Uterus (tissue), 4 donors: Measurements from ENCODE around the gene DEFB131B. TPM values are rescaled to one million over a fixed set of nuclear protein-coding genes. Genes with fewer than 3 reads are reported as not detected.
"Not testable (repeated sequence)": the region's sequence is repeated elsewhere in the genome, so short reads cannot be mapped to it uniquely, and the experiment has no call there.

Experiments
- DNase-seq, 2 donors: peaks; one replicate each; pipeline ENCODE4 v3.0.0-alpha.2; 2019 to 2020
- H3K27ac ChIP-seq, 2 donors: fragments of 200-600 bp; sonication (generic); 1 replicate in 1 of 2; 2 replicates in 1 of 2; pipeline ENCODE4 v1.5.1; 2016 to 2018
- H3K27me3 ChIP-seq, 2 donors: fragments of 200-600 bp; sonication (generic); one replicate each; pipeline ENCODE4 v1.5.1; 2018 to 2019; ENCODE audit warnings: control low read depth in 1 of 2
- H3K36me3 ChIP-seq, 2 donors: fragments of 200-600 bp; sonication (generic); one replicate each; pipeline ENCODE4 v1.5.1; 2019; ENCODE audit warnings: control low read depth in 1 of 2
- H3K4me1 ChIP-seq, 2 donors: fragments of 200-600 bp; sonication (generic); one replicate each; pipeline ENCODE4 v1.5.1; 2018 to 2019; ENCODE audit warnings: control low read depth in 1 of 2
- H3K4me3 ChIP-seq, 2 donors: fragments of 200-600 bp; sonication (generic); 1 replicate in 1 of 2; 2 replicates in 1 of 2; pipeline ENCODE4 v1.5.1; 2018 to 2019; ENCODE audit warnings: mild to moderate bottlenecking in 1 of 2
- H3K9me3 ChIP-seq, 2 donors: fragments of 200-600 bp; sonication (generic); one replicate each; pipeline ENCODE4 v1.5.1; 2019; ENCODE audit warnings: control low read depth in 1 of 2
- POLR2A ChIP-seq, 2 donors: fragments of 450-650 bp; IDR thresholded peaks; one replicate each; pipeline ENCODE4 v1.6.1; 2016; ENCODE audit warnings: antibody characterized with exemption in 2 of 2, mild to moderate bottlenecking in 1 of 2, moderate library complexity in 1 of 2
- intact Hi-C: fragments of 100-400 bp; cut with DNase I; formaldehyde crosslinking; loops from one replicate; pipeline ENCODE4 v1.15.1; 2023; ENCODE audit warnings: low total_unique reads
- total RNA-seq, 4 donors: library from RNA; depleted of rRNA in 3 of 4; stranded (reverse); fragments of >200 nt in 3 of 4; gene quantifications; one replicate each; pipeline versions ENCODE4 v1.1.0 to v1.2.4, GENCODE V29; 2014 to 2023
- TF ChIP-seq, protein P1 (sequence below), 4 experiments: fragments of 200-600 bp in 2 of 4; fragments of 450-650 bp in 2 of 4; sonication (generic) in 2 of 4; IDR thresholded peaks; one replicate each; pipeline ENCODE4 v1.5.1; 2016 to 2019; ENCODE audit warnings: antibody characterized with exemption in 4 of 4, mild to moderate bottlenecking in 2 of 4, moderate library complexity in 1 of 4
- donor health status: DM: yes; HTN: yes; CAD: no.

Gene DEFB131B
- total RNA-seq, 4 donors from 2014 or later: not detected

DNA sequence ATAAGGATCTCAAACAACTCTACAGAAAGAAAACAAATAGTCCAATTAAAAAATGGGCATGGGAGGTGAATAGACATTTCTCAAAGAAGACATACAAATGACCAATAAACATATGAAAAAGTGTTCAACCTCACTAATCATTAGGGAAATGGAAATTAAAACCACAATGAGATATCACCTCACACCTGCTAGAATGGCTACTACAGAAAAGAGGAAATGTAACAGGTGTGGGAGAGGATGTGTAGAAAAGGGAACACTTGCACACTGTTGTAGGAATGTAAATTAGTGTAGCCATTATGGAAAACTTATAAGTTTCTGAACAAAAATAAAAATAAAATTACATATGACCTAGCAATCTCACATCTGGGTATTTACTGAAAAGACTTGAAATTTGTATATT is 7.6 kb upstream of the DEFB131B start:
- H3K4me3 ChIP-seq, intact Hi-C loops, DNase-seq, H3K4me1 ChIP-seq, H3K27ac ChIP-seq, H3K9me3 ChIP-seq, H3K36me3 ChIP-seq, H3K27me3 ChIP-seq: not testable (repeated sequence)

DNA sequence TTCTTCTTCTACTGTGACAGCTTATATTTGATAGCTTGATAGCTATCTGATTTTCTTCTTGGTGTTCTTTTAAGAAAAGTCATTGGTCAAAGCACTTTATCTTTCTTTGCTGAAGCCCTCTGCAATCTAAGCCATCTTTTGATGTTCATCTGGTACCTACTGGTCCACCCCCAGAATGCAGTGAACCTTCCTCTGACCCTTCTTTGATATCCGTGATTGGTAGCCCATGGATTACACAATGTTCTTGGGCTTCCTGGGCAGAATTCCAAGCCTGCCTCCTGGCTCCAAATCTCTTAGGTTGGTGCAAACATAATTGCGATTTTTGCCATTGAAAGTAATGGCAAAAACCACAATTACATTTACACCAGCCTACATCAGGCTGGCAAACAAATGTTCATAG is 2.0 kb upstream of the DEFB131B start:
- H3K4me1 ChIP-seq, H3K36me3 ChIP-seq, H3K9me3 ChIP-seq, H3K27me3 ChIP-seq, DNase-seq, intact Hi-C loops, H3K27ac ChIP-seq, H3K4me3 ChIP-seq: not testable (repeated sequence)

DNA sequence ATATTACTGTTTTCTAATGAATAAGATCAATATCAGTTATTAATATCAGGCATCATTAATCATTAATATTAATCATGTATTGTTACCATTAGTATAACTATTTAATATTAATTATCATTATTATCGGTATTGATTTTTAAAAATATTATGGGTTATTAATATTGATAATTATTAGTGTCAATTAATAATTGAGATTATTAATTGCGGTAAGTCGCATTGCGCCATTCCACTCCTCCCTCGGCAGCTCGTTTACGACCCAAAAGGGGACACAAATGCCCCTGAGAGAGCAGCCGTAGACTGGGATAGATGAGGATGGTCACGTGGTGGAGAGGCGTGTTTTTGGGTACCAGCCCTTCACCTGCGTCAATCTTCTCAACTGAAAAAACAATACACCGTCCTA is 7.6 kb downstream of the DEFB131B start:
- H3K36me3 ChIP-seq, H3K27ac ChIP-seq, H3K9me3 ChIP-seq, DNase-seq, H3K4me1 ChIP-seq, H3K4me3 ChIP-seq, intact Hi-C loops, H3K27me3 ChIP-seq: not testable (repeated sequence)

DNA sequence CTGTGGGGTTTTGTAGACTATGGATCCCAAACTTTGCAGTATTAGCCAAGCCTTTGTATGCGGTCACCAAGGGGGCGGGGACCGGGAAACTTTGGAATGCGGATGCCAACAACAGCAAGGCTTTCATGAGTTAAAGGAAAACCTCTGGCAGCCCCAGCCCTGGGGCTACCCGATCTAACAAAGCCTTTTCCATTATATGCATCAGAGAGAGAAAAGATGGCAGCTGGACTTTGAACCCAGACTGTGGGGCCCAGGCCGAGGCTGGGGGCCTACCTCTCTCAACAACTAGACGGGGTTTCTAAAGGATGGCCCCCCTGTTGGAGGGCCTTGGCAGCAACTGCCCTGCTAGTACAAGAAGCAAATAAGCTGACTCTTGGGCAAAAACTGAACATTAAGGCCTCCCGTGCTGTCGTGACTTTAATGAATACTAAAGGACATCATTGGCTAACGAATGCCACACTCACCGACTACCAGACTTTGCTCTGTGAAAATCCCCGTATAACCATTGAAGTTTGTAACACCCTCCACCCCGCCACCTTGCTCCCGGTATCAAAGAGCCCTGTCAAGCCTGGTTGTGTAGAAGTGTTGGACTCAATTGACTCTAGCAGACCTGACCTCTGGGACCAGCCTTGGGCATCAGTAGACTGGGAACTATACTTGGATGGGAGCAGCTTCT is 10.2 kb downstream of the DEFB131B start:
- H3K9me3 ChIP-seq, intact Hi-C loops, H3K27me3 ChIP-seq, H3K4me1 ChIP-seq, DNase-seq, H3K27ac ChIP-seq, H3K36me3 ChIP-seq, H3K4me3 ChIP-seq: not testable (repeated sequence)

DNA sequence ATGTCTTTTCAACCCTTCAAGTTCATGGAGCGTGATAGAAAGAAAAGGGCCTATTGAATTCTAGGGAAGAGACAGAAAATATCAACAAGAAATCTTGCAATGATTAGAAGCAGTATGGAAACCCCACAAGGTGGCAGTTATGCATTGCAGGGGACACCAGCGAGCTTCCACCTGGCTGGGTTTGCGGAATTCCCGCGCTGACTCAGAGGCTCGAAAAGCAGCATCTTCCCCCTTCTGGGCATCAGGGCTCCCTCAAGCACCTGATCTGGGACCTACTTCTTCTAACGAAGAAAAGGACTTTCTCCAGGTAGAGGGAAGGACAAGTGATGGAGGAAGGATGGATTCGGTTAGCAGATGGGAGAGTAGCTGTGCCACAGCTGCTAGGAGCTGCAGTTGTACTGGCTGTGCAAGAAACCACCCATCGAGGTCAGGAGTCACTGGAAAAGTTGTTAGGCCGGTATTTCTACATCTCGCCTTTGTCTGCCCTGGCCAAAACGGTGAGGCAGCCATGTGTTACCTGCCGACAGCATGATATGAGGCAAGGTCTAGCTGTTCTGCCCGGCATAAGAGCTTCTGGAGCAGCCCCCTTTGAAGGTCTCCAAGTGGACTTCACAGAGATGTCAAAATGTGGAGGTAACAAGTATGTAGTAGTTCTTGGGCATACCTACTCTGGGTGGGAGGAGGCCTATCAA is 11.1 kb downstream of the DEFB131B start:
- H3K27ac ChIP-seq: not testable (repeated sequence)

DNA sequence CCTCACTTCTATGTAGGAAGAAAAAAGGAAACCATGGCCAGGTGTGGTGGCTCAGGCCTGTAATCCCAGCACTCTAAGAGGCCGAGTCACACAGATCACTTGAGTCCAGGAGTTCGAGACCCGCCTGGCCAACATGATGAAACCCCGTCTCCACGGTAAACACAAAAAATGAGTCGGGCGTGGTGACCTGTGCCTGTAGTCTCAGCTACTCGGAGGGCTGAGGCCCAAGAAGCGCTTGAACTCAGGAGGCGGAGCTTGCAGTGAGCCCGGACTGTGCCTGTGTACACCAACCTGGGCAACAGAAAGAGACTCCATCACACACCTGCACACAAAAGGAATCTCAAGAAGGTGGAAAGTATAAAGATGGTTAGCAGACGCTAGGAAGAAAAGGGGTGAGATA is 17.7 kb downstream of the DEFB131B start:
- no peak overlapping the region for H3K4me3 ChIP-seq
- no peak overlapping the region for H3K27ac ChIP-seq
- DNase-seq: no peak
- TF ChIP-seq, protein P1, sequence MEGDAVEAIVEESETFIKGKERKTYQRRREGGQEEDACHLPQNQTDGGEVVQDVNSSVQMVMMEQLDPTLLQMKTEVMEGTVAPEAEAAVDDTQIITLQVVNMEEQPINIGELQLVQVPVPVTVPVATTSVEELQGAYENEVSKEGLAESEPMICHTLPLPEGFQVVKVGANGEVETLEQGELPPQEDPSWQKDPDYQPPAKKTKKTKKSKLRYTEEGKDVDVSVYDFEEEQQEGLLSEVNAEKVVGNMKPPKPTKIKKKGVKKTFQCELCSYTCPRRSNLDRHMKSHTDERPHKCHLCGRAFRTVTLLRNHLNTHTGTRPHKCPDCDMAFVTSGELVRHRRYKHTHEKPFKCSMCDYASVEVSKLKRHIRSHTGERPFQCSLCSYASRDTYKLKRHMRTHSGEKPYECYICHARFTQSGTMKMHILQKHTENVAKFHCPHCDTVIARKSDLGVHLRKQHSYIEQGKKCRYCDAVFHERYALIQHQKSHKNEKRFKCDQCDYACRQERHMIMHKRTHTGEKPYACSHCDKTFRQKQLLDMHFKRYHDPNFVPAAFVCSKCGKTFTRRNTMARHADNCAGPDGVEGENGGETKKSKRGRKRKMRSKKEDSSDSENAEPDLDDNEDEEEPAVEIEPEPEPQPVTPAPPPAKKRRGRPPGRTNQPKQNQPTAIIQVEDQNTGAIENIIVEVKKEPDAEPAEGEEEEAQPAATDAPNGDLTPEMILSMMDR (IDR thresholded peaks at IDR 0.05): no peak
- TF ChIP-seq POLR2A (IDR thresholded peaks at IDR 0.05): no peak
- intact Hi-C loops: no loop called here
- H3K9me3 ChIP-seq: no peaks in the 10 kb centered on the region
- no peaks in the 10 kb centered on the region for H3K27me3 ChIP-seq
- H3K36me3 ChIP-seq: no peaks in the 10 kb centered on the region
- no peaks in the 10 kb centered on the region for H3K4me1 ChIP-seq

More for the DNA sequence above, 11.1 kb downstream of the DEFB131B start:
- H3K27me3 ChIP-seq, H3K36me3 ChIP-seq, DNase-seq, H3K9me3 ChIP-seq, H3K4me3 ChIP-seq, H3K4me1 ChIP-seq, intact Hi-C loops: not testable (repeated sequence)

DNA sequence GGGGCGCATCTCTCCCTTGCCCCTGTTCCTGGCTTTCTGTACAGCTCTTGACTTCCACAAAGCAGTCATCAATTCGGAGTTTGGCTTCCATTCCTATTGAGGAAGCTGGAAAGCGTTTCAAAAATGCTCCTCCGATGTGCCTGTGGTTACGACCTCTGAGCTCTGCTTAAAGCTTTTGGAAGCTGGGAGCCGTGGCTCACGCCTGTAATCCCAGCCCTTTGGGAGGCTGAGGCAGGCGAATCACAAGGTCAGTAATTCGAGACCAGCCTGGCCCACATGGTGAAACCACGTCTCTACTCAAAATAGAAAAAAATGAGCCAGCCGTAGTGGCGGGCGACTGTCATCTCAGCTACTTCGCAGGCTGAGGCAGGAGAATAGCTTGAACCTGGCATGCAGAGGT is 22.9 kb downstream of the DEFB131B start:
- intact Hi-C loops, H3K4me1 ChIP-seq, DNase-seq, H3K36me3 ChIP-seq, H3K27ac ChIP-seq, H3K27me3 ChIP-seq, H3K9me3 ChIP-seq, H3K4me3 ChIP-seq: not testable (repeated sequence)

DNA sequence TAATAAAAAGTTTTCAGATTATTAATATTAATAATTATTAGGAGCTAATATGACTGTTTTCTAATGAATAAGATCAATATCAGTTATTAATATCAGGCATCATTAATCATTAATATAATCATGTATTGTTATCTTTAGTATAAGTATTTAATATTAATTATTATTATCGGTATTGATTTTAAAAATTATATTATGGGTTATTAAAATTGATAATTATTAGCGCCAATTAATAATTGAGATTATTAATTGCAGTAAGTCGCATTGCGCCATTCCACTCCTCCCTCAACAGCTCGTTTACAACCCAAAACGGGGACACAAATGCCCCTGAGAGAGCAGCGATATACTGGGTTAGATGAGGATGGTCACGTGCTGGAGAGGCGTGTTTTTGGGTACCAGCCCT is 30.0 kb downstream of the DEFB131B start:
- H3K36me3 ChIP-seq: no peaks in the 10 kb centered on the region
- TF ChIP-seq, protein P1 (IDR thresholded peaks at IDR 0.05): no peak
- no peak for TF ChIP-seq POLR2A (IDR thresholded peaks at IDR 0.05)
- H3K27ac ChIP-seq: no peak overlapping the region
- H3K9me3 ChIP-seq: no peaks in the 10 kb centered on the region
- no peaks in the 10 kb centered on the region for H3K27me3 ChIP-seq
- H3K4me1 ChIP-seq: no peaks in the 10 kb centered on the region
- DNase-seq: no peak
- intact Hi-C loops: no loop called here
- H3K4me3 ChIP-seq: no peak overlapping the region

DNA sequence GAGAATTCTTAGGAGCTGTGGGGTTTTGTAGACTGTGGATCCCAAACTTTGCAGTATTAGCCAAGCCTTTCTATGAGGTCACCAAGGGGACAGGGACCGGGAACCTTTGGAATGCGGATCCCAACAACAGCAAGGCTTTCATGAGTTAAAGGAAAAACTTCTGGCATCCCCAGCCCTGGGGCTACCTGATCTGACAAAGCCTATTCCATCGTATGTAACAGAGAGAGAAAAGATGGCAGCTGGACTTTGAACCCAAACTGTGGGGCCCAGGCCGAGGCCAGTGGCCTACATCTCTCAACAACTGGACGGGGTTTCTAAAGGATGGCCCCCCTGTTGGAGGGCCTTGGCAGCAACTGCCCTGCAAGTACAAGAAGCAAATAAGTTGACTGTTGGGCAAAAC is 32.5 kb downstream of the DEFB131B start:
- H3K4me3 ChIP-seq, H3K36me3 ChIP-seq: not testable (repeated sequence)

DNA sequence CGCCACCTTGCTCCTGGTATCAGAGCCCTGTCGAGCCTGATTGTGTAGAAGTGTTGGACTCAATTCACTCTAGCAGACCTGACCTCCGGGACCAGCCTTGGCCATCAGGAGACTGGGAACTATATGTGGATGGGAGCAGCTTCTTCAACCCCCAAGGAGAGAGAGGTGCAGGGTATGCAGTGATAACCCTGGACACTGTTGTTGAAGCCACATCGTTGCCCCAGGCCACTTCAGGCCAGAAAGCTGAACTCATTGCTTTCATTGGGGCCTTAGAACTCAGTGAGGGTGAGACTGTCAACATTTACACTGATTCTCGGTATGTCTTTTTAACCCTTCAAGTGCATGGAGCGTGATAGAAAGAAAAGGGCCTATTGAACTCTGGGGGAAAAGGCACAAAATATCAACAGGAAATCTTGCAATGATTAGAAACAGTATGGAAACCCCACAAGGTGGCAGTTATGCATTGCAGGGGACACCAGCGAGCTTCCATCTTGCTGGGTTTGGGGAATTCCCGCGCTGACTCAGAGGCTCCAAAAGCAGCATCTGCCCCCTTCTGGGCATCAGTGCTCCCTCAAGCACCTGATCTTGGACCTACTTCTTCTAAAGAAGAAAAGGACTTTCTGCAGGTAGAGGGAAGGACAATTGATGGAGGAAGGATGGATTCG is 33.2 kb downstream of the DEFB131B start:
- H3K27ac ChIP-seq, intact Hi-C loops, H3K4me3 ChIP-seq, H3K4me1 ChIP-seq, DNase-seq, H3K27me3 ChIP-seq, H3K9me3 ChIP-seq, H3K36me3 ChIP-seq: not testable (repeated sequence)

More for the DNA sequence above, 32.5 kb downstream of the DEFB131B start:
- H3K4me1 ChIP-seq, H3K9me3 ChIP-seq, H3K27ac ChIP-seq, H3K27me3 ChIP-seq, intact Hi-C loops, DNase-seq: not testable (repeated sequence)

DNA sequence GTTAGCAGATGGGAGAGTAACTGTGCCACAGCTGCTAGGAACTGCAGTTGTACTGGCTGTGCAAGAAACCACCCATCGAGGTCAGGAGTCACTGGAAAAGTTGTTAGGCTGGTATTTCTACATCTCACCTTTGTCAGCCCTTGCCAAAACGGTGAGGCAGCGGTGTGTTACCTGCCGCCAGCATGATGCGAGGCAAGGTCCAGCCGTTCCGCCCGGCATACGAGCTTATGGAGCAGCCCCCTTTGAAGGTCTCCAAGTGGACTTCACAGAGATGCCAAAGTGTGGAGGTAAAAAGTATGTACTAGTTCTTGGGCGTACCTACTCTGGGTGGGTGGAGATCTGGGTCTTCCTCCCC is 33.7 kb downstream of the DEFB131B start:
- intact Hi-C loops, H3K27ac ChIP-seq, H3K9me3 ChIP-seq, H3K4me1 ChIP-seq, H3K4me3 ChIP-seq, H3K27me3 ChIP-seq, H3K36me3 ChIP-seq, DNase-seq: not testable (repeated sequence)
